ENCODE data around the gene SMIM38. TPM values are rescaled to one million over a fixed set of nuclear protein-coding genes. Genes with fewer than 3 reads are reported as not detected.
A peak's percentile ranks its signal among the peaks of the same experiment; 100 is the strongest.

Gene SMIM38
- total and polyA plus RNA-seq, 4 donors = 0.03 to 1.7 (median 0.07) TPM

DNA sequence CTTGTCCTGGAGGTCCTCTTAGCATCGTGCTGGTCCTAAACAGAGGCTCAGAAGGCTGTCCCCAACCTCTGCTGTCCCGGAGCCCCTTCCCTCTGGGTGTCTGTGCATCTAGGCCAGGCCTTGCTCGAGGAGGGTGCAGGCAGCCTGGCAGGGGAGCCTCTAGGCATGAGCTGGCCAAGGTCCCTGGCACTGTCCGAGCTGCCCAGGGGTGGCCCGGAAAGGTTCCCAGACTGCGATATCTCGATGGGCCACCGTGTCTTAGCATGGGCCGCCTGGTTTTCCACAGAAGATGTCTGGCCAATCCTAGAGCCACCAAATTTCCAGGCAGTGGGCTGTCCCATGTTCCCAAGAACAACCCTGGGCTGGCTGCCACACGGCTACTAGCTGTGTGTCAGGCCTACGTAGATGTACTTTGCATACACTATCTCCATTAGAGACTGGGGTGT is 24.6 kb upstream of the SMIM38 start:
- DNase-seq (ENCODE audit: low spot score) = no peak
- Histone ChIP-seq H3K27me3 (ENCODE audit: control insufficient read depth in 4 of 4, insufficient read depth in 4 of 4, low read length in 3 of 4) (no peaks in the 10 kb centered on the region), H3K9me3 (ENCODE audit: control insufficient read depth in 4 of 4, low read length in 3 of 4) (peaks cover 0 to 3% (median 0%) of the 10 kb centered on the region in 4 donors), H3K4me3 (ENCODE audit: low read depth in 1 of 3, low read length in 3 of 3) (no peak overlapping the region), H3K36me3 (ENCODE audit: control insufficient read depth in 4 of 4, insufficient read depth in 3 of 4, low read depth in 1 of 4, low read length in 3 of 4) (no peaks in the 10 kb centered on the region), H3K9ac (ENCODE audit: low read depth in 1 of 2, low read length in 2 of 2) (no peak overlapping the region), H3K27ac (ENCODE audit: low read depth in 1 of 2, low read length in 2 of 2) (no peak overlapping the region), H3K4me1 (ENCODE audit: control insufficient read depth in 4 of 4, insufficient read depth in 4 of 4, low read length in 3 of 4) (peaks cover 0 to 8% (median 2%) of the 10 kb centered on the region in 4 donors)
- WGBS = 85% methylated on average over 11 of the region's 11 CpGs
- no peak for TF ChIP-seq GABPA (IDR thresholded peaks at IDR 0.05 in 1 of 2, conservative IDR thresholded peaks at IDR 0.05 in 1 of 2)
- no peak for TF ChIP-seq EGR1 (IDR thresholded peaks at IDR 0.05; ENCODE audit: low read depth in 2 of 2)
- no peak for TF ChIP-seq FOXA1 (IDR thresholded peaks at IDR 0.05)
- TF ChIP-seq HNF4G (IDR thresholded peaks at IDR 0.05) = no peak

DNA sequence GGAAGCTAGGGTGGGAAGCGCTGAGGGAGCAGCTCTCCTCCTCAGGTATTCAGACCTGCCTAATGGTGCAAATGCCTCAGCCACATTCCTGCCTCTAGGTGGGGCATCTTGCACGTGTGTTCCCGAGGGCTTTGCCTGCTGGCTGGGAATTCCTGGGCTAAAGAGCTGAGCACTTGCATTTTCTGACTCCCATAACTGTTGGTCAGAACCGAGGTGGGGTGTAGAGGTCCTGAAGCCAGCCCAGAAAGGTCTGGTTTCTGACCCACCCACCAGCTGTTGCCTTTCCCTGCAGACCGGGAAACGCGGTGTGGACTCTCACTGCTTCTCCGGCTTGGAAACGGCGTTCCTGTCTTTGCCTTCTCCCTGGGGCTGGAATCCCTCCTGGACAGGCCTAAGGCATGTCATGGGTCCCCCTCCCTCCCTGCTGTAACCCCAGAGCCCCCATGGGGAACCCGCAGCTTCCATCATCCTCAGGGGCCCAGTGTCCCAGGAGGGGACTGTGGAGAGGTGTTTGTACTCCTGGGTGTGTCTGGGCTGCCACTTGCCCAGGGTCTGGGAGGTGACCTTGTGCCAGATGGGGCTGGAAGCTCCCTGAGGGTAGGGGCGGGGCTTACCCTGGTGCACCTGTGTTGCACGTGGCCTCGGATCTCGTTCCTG is 24.0 kb upstream of the SMIM38 start:
- H3K27ac ChIP-seq (ENCODE audit: low read depth in 1 of 2, low read length in 2 of 2) = no peak overlapping the region
- WGBS = 59% methylated on average over 15 of the region's 15 CpGs
- no peak overlapping the region for H3K9ac ChIP-seq (ENCODE audit: low read depth in 1 of 2, low read length in 2 of 2)
- no peaks in the 10 kb centered on the region for H3K27me3 ChIP-seq (ENCODE audit: control insufficient read depth in 4 of 4, insufficient read depth in 4 of 4, low read length in 3 of 4)
- H3K36me3 ChIP-seq (ENCODE audit: control insufficient read depth in 4 of 4, insufficient read depth in 3 of 4, low read depth in 1 of 4, low read length in 3 of 4) = no peaks in the 10 kb centered on the region
- peak; percentile 65 for DNase-seq (ENCODE audit: low spot score)
- peaks cover 0 to 8% (median 2%) of the 10 kb centered on the region in 4 donors for H3K4me1 ChIP-seq (ENCODE audit: control insufficient read depth in 4 of 4, insufficient read depth in 4 of 4, low read length in 3 of 4)
- peaks cover 0 to 3% (median 0%) of the 10 kb centered on the region in 4 donors for H3K9me3 ChIP-seq (ENCODE audit: control insufficient read depth in 4 of 4, low read length in 3 of 4)
- TF ChIP-seq MAX (IDR thresholded peaks at IDR 0.05) = peak; percentile 62
- peak; percentile 96 to 97 for TF ChIP-seq RAD21 (IDR thresholded peaks at IDR 0.05)
- TF ChIP-seq, protein P1, sequence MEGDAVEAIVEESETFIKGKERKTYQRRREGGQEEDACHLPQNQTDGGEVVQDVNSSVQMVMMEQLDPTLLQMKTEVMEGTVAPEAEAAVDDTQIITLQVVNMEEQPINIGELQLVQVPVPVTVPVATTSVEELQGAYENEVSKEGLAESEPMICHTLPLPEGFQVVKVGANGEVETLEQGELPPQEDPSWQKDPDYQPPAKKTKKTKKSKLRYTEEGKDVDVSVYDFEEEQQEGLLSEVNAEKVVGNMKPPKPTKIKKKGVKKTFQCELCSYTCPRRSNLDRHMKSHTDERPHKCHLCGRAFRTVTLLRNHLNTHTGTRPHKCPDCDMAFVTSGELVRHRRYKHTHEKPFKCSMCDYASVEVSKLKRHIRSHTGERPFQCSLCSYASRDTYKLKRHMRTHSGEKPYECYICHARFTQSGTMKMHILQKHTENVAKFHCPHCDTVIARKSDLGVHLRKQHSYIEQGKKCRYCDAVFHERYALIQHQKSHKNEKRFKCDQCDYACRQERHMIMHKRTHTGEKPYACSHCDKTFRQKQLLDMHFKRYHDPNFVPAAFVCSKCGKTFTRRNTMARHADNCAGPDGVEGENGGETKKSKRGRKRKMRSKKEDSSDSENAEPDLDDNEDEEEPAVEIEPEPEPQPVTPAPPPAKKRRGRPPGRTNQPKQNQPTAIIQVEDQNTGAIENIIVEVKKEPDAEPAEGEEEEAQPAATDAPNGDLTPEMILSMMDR (IDR thresholded peaks at IDR 0.05; ENCODE audit: low read depth, low read length, missing input control) = peak; percentile 95
- TF ChIP-seq, protein P2, sequence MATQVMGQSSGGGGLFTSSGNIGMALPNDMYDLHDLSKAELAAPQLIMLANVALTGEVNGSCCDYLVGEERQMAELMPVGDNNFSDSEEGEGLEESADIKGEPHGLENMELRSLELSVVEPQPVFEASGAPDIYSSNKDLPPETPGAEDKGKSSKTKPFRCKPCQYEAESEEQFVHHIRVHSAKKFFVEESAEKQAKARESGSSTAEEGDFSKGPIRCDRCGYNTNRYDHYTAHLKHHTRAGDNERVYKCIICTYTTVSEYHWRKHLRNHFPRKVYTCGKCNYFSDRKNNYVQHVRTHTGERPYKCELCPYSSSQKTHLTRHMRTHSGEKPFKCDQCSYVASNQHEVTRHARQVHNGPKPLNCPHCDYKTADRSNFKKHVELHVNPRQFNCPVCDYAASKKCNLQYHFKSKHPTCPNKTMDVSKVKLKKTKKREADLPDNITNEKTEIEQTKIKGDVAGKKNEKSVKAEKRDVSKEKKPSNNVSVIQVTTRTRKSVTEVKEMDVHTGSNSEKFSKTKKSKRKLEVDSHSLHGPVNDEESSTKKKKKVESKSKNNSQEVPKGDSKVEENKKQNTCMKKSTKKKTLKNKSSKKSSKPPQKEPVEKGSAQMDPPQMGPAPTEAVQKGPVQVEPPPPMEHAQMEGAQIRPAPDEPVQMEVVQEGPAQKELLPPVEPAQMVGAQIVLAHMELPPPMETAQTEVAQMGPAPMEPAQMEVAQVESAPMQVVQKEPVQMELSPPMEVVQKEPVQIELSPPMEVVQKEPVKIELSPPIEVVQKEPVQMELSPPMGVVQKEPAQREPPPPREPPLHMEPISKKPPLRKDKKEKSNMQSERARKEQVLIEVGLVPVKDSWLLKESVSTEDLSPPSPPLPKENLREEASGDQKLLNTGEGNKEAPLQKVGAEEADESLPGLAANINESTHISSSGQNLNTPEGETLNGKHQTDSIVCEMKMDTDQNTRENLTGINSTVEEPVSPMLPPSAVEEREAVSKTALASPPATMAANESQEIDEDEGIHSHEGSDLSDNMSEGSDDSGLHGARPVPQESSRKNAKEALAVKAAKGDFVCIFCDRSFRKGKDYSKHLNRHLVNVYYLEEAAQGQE (IDR thresholded peaks at IDR 0.05) = no peak
- no peak overlapping the region for H3K4me3 ChIP-seq (ENCODE audit: low read depth in 1 of 3, low read length in 3 of 3)

- H3K9ac ChIP-seq (ENCODE audit: low read depth in 1 of 2, low read length in 2 of 2) = no peak overlapping the region
- H3K4me1 ChIP-seq (ENCODE audit: control insufficient read depth in 4 of 4, insufficient read depth in 4 of 4, low read length in 3 of 4) = peaks cover 0 to 8% (median 2%) of the 10 kb centered on the region in 4 donors
- no peak overlapping the region for H3K4me3 ChIP-seq (ENCODE audit: low read depth in 1 of 3, low read length in 3 of 3)
- no peak for DNase-seq (ENCODE audit: low spot score)
- no peaks in the 10 kb centered on the region for H3K27me3 ChIP-seq (ENCODE audit: control insufficient read depth in 4 of 4, insufficient read depth in 4 of 4, low read length in 3 of 4)
- peaks cover 0 to 3% (median 0%) of the 10 kb centered on the region in 4 donors for H3K9me3 ChIP-seq (ENCODE audit: control insufficient read depth in 4 of 4, low read length in 3 of 4)
- H3K27ac ChIP-seq (ENCODE audit: low read depth in 1 of 2, low read length in 2 of 2) = no peak overlapping the region
- 92% methylated on average over 7 of the region's 7 CpGs for WGBS
- H3K36me3 ChIP-seq (ENCODE audit: control insufficient read depth in 4 of 4, insufficient read depth in 3 of 4, low read depth in 1 of 4, low read length in 3 of 4) = no peaks in the 10 kb centered on the region
- TF ChIP-seq JUND (IDR thresholded peaks at IDR 0.05) (no peak), NR2F2 (IDR thresholded peaks at IDR 0.05) (no peak), HNF4A (conservative IDR thresholded peaks at IDR 0.05) (no peak), TAF1 (conservative IDR thresholded peaks at IDR 0.05) (no peak), GABPA (IDR thresholded peaks at IDR 0.05 in 1 of 2, conservative IDR thresholded peaks at IDR 0.05 in 1 of 2) (no peak), HNF4G (IDR thresholded peaks at IDR 0.05) (no peak), MAX (IDR thresholded peaks at IDR 0.05) (no peak), RXRA (IDR thresholded peaks at IDR 0.05) (no peak)
- TF ChIP-seq, protein P1 (IDR thresholded peaks at IDR 0.05; ENCODE audit: low read depth, low read length, missing input control) = no peak
- TF ChIP-seq, protein P3, sequence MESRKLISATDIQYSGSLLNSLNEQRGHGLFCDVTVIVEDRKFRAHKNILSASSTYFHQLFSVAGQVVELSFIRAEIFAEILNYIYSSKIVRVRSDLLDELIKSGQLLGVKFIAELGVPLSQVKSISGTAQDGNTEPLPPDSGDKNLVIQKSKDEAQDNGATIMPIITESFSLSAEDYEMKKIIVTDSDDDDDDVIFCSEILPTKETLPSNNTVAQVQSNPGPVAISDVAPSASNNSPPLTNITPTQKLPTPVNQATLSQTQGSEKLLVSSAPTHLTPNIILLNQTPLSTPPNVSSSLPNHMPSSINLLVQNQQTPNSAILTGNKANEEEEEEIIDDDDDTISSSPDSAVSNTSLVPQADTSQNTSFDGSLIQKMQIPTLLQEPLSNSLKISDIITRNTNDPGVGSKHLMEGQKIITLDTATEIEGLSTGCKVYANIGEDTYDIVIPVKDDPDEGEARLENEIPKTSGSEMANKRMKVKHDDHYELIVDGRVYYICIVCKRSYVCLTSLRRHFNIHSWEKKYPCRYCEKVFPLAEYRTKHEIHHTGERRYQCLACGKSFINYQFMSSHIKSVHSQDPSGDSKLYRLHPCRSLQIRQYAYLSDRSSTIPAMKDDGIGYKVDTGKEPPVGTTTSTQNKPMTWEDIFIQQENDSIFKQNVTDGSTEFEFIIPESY (IDR thresholded peaks at IDR 0.05) = no peak
- TF ChIP-seq, protein P4, sequence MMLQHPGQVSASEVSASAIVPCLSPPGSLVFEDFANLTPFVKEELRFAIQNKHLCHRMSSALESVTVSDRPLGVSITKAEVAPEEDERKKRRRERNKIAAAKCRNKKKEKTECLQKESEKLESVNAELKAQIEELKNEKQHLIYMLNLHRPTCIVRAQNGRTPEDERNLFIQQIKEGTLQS (IDR thresholded peaks at IDR 0.05) = no peak
These were observed 23.4 kb upstream of the SMIM38 start for GRCh38 chr11:69132301-69132670.
